ENCODE results near the gene PPME1.

Gene PPME1

DNA sequence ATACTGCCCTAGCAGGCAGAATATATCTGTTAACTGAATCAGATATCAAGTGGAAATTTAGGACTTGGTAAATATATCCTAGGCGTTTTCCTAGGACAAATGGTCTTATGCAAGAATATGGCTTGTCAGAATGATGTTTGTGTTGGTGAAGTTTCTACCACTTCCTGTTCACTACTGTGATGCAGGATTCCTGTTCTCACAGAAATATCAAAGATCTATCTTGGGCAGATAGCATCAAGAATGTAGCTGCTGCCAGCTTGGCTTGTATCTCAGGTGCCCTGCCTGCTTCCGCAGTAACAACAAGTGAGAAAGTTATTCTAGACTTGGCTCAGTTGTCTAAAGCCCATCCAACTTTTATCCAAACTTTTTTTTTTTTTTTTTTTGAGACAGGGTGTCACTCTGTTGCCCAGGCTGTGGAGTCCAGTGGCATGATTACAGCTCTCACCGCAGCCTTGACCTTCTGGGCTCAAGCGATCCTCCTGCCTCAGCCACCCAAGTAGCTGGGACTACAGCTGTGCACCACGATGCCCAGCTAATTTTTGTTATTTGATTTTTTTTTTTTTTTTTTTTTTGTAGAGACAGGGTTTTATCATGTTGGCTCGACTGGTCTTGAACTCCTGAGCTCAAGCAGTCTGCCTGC is 61.3 kb downstream of the PPME1 start:
- DNase-seq: no peak

DNA sequence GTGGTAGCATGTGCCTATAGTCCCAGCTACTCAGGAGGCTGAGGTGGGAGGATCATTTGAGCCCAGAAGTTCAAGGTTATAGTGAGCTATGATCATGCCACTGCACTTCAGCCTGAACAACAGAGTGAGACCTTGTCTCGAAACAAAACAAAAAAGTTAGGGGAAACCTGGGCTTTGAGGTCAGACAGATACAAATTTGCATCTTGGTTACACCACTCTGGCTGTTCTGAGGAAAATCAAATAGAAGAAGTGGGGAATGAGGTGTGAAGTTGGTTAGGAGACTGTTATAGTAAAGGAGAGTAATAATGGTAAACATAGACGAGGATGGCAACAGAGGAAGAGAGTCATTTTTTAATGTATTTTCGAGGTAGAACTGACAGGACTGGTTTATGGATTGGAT is 62.6 kb downstream of the PPME1 start:
- no peak for DNase-seq

DNA sequence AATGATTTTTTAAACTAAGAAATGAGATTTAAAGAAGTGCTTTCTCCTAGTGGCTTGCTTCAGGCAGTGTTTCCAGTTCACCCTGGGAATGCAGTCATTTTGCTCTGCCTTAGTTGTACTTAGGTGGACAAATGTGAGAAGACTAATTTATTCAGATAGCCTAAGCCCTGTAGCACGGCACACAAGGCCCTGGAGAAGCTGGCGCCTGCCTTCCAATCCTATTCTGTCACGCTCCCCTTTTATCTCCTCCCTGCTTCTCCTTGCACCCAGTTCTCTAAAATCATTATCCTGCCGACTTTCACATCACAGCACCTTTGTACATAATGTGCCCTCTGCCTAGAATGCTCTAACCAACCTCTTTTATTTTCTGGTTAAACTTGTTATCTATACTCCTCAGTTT is 64.0 kb downstream of the PPME1 start:
- DNase-seq: no peak

DNA sequence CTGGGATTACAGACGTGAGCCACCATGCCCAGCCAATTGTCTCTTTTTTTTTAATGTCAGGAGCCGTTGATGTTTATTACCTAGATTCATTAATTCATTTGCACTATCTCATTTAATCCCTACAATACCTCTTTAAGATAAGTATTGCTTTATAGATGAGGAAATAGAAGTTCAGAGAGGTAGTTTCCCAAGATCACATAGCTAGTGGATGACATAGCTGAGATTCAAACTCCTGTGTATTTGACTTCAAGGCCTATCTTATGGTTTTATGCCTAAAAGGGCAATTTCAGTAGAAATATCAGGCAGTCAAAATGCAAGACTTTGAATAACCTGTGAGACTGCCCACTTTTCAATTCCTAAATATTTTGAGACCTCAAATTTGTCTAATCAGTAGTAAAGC is 66.5 kb downstream of the PPME1 start:
- DNase-seq: no peak

DNA sequence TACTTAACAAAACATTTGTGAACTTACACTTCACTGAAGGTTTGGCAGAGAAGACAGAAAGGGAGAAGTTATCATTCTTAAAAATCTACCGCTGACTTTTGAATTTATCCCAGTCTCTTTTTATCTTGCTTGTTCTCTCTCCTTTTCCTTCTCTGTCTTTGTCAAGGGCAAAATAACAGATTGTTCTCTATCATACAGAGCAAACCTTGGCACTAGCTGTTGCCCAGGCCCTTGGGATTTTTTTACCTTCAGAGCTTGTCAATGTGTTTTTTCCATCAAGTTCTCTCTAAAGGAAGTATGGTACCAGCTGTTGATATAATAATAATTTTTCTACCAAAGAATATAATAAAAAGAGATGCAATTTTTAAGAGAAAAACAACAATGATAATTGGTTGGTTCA is 67.2 kb downstream of the PPME1 start:
- DNase-seq: no peak

DNA sequence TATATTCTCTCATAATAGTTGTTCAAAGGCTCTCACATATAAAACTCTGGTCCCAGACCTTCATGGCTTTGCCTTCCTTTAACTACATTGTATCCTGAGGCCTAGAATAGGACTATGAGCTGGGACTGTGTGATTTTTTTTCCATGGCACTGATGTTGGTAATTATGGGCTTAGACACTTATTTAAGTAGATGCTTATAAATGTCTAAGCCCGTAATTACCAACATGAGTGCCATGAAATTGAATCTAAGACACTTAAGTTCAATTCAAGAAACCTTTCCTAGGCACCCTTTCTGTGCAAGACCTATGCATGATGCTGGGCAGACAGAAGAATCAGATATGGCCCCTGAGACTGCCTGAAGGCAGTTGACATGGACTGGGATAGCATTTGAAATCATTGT is 77.4 kb downstream of the PPME1 start:
- no peak for DNase-seq

DNA sequence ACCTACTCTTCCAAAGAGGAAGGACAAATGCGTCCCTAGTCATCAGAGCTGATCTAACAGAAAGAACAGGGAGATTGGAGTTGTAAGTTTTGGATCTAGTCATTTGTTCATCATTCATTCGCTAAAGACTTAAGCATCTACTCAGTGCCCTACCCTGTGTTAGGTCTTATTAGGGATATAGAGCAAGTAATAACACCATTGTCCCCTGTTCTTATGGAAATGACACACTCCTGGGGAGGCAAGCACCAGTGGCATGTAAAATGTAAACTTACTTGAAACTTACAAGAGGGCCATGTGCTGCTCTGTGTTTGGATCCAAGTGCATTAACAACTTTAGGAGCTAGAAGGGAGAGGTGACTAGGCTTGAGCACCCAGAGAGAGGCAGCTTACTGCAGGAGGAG is 78.4 kb downstream of the PPME1 start:
- DNase-seq: no peak

DNA sequence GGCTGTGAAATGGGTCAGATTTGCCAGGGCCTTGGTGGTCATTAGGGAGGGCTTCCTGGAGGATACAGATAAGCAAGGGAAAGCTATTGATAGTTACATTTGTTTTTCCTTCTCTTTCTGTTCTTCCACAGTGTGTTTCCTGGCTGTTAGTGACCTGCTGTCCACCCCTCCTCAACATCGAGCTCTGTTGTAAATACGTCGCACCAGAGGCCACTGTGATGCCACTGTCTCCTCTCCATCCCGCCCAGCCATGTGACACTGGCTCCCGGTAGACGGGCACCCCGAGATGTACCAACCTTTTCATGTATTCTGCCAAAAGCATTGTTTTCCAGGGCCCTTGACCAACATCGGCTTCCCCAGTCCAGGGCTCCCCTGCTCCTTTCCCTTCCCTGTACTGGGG is 82.3 kb downstream of the PPME1 start:
- no peak for DNase-seq

DNA sequence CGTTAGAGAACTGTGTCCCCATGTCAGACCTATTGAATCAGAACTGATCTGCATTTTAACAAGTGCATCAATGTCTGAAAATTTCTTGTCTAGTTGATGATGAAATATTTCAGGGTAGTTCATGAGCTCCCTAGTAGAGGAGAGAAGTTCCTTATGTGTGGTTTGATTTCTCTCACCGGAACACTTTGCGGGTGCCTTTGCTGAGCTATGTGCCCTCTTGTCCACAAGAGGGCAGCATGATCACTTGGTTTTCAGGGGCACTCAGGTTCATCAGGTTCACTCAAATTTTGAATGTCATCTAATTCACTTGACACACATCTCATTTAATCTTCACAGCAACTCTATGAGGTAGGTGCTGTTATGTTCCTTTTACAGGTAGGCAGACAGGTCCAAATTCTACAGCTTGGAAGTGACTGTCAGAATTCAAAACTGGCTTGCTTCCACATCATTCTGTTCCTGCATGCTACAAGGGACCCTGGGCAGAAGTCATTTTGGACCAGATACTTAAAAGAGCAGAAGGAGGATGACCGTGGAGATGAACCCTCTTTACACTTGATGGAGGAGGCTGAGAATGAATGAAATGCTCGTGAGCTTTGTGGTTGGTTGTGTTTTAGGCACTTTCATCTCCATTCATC is 84.8 kb downstream of the PPME1 start:
- peak; percentile 21 for DNase-seq

DNA sequence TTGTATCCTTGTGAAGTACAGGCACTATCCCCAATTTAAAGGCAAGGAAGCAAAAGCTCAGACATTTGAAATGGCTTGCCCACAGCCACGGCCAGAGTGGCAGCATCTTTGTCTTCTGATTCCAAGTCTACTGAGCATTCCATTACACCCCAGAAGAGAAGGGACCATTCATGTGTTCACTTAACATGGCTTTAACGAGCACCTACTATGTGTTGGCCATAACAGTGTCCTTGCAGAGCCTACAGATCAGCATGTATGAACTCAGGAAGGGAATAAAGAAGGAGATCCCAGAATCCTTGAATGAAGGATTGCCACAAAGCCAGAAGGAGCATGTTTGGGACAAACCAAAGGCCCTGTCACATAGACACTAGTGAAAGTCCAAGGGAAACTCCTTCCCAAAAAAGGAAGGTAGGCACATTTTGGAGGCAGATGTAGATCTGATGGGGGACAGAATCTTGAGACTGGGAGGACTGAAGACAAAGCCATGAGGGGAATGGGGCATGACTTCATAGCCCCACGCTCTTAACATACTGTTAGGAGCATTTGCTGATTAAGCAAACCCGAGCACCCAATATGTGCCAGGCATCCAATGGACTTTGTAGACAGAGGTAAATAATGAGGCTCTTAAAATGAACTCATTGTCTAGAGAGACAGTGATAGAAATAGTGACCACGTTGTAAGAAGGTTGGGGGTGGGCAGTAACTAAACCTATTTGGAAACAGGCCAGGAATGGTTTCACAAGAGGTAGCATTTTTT is 85.5 kb downstream of the PPME1 start:
- no peak for DNase-seq

DNA sequence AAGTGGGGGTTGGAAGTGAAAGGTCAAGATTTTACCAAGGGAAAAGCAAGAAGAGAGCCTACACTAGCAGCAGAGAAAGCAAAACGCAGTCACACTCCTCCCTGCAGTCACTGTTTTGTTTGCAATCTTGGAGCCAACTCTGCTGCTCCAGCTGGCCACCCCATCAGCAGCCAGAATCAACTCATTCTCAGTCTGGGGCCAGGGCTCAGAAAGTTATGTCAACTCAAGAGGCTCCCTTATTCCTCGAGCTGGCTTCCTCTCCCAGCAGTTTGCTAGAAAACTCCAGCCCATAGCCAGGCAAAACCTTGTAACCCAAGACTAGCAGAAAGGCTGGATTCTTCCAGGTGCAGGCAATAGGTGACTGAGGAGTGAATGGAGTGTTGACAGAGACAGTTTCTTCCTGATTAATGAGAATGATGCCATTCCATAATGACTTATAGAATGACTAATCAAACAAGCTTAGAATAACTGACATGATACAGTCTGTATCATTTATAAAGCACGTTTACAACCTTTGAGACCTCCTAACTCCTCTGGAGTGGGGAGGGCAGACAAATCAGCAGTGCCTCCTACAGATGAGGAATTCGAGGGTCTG is 87.0 kb downstream of the PPME1 start:
- DNase-seq: no peak

DNA sequence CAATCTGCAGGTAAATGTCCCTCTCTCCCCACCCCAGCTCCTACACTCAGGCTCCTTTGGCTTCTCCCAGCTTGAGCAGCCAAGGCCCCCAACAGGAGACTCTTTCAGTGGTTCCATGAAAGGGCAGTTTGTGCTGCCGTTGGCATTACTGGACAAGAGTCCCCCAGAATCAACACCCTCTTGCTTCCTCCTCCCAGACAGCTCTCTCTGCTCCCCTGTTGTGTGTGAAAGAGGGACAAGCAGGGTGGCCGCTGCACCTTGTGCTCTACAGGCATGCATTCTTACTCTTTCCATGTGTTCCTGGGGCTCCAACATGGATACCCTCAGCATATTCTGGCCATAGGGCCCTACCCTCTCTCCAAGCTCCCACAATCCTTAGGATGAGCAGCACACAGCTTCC is 91.6 kb downstream of the PPME1 start:
- DNase-seq: no peak

DNA sequence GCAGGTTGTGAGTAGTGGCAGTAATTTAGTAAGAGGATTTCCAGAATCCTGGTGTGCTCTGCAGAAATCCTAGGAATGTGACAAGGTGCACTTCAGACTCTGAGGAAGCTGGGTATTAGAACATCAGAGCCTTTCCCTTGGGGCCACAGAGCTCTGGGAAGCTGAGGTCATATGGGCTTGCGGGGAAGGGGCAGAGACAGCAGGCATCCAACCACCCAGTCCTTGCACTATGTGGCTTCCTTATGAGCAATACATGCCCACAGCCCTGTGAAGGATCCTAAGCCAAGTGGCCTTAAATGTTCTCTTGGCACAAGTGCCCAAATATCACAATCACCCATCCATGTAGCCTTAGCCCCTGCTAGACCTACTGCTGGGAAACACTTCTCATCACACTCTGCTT is 94.2 kb downstream of the PPME1 start:
- DNase-seq: no peak

DNA sequence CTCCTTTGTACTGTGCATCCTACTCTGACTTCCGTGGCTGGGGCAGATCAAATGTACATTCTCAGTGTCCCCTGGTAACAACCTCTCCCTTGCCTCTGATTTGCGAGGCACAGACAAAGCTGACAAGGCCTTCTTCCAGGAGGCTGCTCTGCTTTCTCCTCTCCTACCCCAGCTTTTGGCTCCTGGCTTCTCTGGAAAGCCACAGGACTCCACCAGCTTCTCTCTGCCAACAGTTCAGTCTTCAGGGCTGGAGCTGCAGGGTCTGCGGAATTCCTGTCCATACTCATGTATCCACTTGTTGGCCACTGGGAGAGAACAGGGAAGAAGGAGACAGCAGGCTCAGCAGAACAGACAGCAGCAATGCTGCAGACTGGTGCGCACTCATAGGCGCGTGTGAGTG is 95.9 kb downstream of the PPME1 start:
- DNase-seq: no peak

DNA sequence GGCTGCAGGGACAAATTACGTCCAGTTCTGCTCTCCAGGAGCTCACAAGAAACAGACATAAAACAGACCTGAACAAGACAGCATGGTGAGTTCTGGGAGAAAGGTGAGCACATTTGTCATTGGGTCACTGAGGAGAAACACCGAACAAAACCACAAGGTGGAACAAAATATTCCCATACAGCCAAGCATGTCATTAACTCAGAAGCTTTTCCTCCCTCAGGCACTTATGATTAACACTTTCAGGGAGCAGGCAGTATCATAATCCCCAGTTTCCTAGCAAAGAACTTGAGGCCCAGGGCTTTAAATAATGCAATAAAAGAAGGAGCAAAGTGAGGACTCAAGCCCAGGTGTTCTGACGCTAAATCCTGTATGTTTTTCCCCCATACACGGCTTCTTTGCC is 97.4 kb downstream of the PPME1 start:
- DNase-seq: no peak

DNA sequence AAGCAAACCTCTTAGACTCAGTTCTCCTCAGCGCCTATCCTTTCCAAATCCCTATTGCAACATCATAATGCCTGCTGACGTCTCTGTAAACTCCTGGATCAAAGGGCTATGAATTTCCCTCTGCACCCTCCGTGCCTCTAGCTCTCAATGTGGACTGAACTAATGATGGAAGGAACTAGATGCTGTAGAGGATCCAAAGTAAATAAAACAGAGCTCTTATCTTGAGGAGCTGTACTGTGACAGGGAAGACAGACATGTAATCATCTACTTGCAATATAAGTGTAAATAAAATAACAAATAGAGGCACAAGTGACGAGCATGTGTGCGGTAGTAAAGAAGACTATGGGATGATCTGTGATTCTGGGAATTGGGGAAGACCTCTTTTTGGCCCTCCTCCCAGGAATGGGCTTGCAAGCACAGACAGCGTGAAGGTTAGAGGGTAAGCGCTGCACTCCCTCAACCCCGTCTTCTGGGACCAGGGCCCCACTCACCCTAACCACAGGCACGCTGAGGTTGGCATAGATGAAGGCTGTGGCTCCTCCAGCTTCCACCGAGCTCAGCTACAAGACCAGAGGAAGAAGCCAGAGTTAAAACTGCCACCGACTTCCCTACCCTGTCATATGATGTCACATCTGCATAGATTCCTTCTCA is 98.2 kb downstream of the PPME1 start:
- DNase-seq: no peak

DNA sequence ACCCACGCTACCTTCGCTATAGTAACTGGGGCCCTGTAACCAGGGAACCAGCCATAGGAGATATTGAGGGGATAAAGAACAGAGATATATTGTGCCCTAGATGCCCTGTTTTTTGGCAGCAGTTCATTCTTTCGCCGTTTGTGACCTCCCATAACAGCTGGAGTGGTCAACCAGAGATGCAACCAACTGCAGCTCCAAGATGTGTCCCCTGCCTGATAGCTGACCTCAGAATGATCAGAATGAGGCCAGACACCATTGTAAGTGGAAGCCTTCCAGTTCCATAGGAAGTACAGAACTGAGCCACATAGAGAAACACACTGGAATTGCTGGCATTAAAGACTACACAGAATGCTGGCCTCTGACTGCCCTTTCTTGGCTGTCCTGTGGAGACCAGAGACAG is 101.2 kb downstream of the PPME1 start:
- no peak for DNase-seq

DNA sequence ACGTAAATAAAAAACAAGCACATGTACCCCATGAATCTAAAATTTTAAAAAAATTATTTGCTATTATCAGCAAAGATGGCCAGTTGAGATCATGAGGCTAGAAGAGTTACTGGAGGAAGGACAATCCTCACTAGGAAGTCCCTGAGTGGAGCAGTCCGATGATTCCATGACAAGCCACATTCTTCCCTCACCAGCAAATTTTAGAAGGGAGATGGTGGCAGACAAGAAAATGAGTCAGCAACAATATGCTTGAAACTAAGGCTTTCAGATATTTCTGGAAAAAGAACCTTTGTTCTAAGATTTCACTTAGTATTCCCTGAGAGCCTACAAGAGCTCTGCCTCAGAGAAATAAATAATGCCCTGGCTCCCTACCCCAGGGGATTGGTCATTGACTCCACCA is 105.5 kb downstream of the PPME1 start:
- DNase-seq: no peak

DNA sequence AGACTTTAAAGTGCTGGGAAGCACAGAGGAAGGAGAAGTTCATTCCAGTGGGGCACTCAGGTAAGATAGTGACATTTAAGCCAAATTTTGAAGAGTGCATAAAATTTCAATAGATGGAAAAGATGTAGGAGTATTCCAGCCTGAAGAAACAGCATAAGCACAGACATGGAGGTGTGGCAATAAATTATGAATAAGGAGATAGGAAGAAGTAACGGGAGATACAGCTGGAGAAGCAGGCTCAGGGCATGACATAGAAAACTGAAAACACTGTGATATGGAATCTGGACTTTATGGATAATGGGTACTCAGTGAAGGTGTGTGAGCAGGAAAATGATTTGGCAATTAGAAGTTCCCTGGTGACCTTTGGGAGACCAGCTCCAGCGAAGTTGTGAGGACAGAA is 107.0 kb downstream of the PPME1 start:
- no peak for DNase-seq

DNA sequence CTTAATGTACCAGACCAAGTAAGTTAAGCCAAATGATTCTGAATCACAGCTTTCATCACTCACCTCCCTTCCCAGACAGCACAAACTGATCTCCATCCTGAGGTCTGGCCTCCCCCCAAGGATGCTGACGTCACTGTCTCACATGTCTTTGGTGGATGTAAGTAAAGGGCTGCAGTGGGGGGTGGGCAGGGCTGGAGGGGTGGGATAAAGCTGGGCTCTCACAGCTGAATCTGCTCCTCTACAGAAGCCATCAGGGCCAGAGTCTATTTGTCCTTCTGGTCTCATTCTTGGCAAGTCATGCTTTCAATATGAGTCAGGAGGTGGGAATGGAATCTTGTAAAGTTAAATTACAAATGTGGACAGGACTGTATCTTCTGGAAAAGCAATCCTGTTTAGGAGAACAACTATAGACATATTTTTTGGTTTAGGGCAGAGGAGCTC is 107.7 kb downstream of the PPME1 start:
- no peak for DNase-seq

DNA sequence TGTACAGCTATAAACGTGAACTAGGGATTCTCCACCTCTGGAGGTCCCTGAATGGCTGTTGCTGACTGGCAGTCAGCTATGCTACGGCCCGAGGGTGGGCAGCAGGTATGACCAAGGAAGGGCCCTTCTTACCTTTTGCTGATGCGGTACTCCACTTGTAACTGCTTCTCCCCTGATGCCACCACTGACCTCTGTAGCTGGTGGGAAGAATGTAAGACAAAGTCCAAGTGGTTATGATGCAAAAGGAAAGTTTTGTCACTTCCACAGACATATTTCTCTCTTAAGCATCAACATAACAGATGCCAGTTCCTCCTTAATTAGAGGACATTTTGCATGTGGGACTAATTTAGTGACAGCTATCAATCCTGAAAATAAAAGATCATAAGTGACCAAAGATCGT is 108.2 kb downstream of the PPME1 start:
- no peak for DNase-seq

DNA sequence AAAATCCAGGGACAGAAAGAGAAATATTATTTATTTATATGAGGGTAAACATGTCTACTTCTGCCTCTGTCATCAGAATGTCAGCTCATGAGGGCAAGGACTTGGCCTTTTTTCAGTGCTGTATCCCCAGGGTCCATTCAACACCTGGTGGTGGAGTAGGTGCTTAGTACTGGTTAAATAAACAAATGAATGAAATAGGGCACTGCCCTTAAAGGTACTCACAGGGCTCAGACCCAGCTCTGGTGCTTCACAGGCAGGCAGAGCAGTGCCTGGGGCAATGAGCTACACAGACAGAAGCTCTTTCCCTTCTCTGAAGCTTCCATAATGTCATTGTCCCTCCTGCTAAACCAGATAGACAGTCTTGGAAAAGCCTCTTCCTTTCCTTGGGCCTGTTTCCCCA is 109.4 kb downstream of the PPME1 start:
- no peak for DNase-seq

DNA sequence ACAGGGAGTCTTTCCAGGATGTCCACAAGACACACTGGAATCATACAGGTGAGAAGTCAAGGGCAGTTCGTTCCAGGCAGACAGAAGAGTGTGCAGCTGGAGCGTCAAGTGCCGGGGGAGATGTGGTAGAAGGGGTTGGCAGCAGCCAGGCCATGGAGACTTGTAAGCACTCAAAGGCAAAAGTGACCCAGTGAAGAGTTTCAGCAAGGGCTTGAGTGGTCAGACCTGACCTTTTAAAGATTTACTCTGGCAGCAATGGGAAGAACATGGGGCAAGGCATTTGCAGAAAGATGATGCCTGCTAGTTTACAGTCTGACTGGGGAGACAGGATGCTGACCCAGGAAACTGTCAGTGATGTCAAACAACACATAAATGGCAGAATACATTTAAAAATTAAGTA is 111.3 kb downstream of the PPME1 start:
- DNase-seq: no peak

Measured in amniotic stem cell (primary cell).